Right lobe of liver (tissue), 6 donors: ENCODE measurements around the gene RAD9B. TPM values are rescaled to one million over a fixed set of nuclear protein-coding genes. Genes with fewer than 3 reads are reported as not detected.

Experiments used
- ATAC-seq, 4 donors: fragments of 200-7000 bp; cut with Tn5 transposase; one replicate each; pipeline ENCODE4 v1.9.1; 2020; ENCODE audit warnings: mild to moderate bottlenecking in 4 of 4, moderate library complexity in 4 of 4
- DNase-seq, 3 donors: peaks; one replicate each; pipeline ENCODE4 v3.0.0-alpha.2; 2020
- H3K27ac ChIP-seq, 3 donors: fragments of 200-600 bp; one replicate each; pipeline ENCODE4 v1.8.0; 2022
- H3K27me3 ChIP-seq, 2 donors: fragments of 200-600 bp; one replicate each; pipeline ENCODE4 v1.8.0; 2022
- H3K36me3 ChIP-seq, 4 donors: fragments of 200-600 bp; sonication (generic) in 1 of 4; one replicate each; pipeline versions ENCODE4 v1.5.1 to v1.8.0; 2017 to 2022; ENCODE audit warnings: control low read depth in 1 of 4
- H3K4me1 ChIP-seq, 4 donors: fragments of 200-600 bp; sonication (generic) in 1 of 4; one replicate each; pipeline versions ENCODE4 v1.5.1 to v1.8.0; 2017 to 2022; ENCODE audit warnings: control low read depth in 1 of 4
- H3K4me3 ChIP-seq, 3 donors: fragments of 200-600 bp; one replicate each; pipeline ENCODE4 v1.8.0; 2022
- H3K9me3 ChIP-seq, 4 donors: fragments of 200-600 bp; sonication (generic) in 1 of 4; one replicate each; pipeline versions ENCODE4 v1.5.1 to v1.8.0; 2017 to 2022; ENCODE audit warnings: control low read depth in 1 of 4
- POLR2A ChIP-seq: fragments of 450-650 bp; IDR thresholded peaks from one replicate; pipeline ENCODE4 v1.6.1; 2017; ENCODE audit warnings: antibody characterized with exemption, mild to moderate bottlenecking
- WGBS: methylation state at CpG from one replicate; pipeline ENCODE4 v1.1.6; 2018; ENCODE audit warnings: low coverage, low lambda C conversion rate; ENCODE audit not compliant: insufficient coverage; ENCODE audit errors: missing lambda C conversion rate; 5-methylcytosine and 5-hydroxymethylcytosine counted together
- intact Hi-C, 2 donors: fragments of 100-400 bp; cut with DNase I; formaldehyde crosslinking; loops; one replicate each; pipeline versions ENCODE4 v1.11.2 to v1.14.1; 2022
- small RNA-seq, 2 experiments: library from RNA; depleted of rRNA; stranded (forward); fragments of <200 nt; gene quantifications; one replicate each; pipeline ENCODE3, GENCODE V24; 2016
- total RNA-seq, 6 experiments: library from RNA; depleted of rRNA in 2 of 6; stranded (reverse); fragments of >200 nt in 2 of 6; fragmentation: NEBNext Ultra II Directional in 3 of 6; extraction: Animal tissue kit (Norgen Biotek cat#: 25700) in 3 of 6; gene quantifications; one replicate each; pipeline versions ENCODE4 v1.1.0 to v1.2.4, GENCODE V29; 2016 to 2023
- TF ChIP-seq, protein P1 (sequence below), 4 donors: fragments of 200-600 bp in 3 of 4; fragments of 450-650 bp in 1 of 4; IDR thresholded peaks; one replicate each; pipeline versions ENCODE4 v1.5.1 to v1.8.0; 2016 to 2022; ENCODE audit warnings: antibody characterized with exemption in 4 of 4, mild to moderate bottlenecking in 2 of 4
- donor health status: DM: no; HTN: yes; CAD: no.
- donor health status: DM: no; HTN: no; CAD: no.
- donor health status: DM: no; HTN: no; CAD: no.
- donor health status: DM: no; HTN: yes; CAD: no.
- donor health status: DM: no; HTN: yes; CAD: no.

The RAD9B gene
- total RNA-seq, 6 experiments from 2014 or later, result 0.37 to 0.58 (median 0.51) TPM; not detected in 1

DNA sequence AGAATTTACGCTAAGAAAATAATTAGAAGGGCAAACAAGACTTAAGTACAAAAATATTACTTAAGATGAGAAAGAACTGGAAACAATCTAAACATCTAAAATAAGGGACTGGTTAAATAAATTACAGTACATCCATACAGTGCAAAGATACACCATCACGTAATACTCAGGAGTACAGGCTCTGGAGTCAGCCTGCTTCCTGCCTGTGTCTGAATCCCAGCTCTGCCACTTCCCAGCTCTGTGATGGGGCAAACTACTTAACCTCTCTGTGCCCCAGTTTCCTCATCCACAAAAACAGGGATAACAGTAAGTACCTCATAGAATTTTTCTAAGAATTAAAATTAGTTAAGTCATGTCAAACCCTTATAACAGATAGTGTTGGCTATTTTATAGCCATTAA, 45.0 kb downstream of the RAD9B start:
- DNase-seq (no peak), ATAC-seq (no peak)
- Histone ChIP-seq H3K9me3 (no peaks in the 10 kb centered on the region), H3K27ac (no peak overlapping the region), H3K27me3 (no peaks in the 10 kb centered on the region), H3K4me3 (no peak overlapping the region), H3K4me1 (peaks cover 0 to 54% (median 27%) of the 10 kb centered on the region in 4 donors), H3K36me3 (peaks cover 0 to 3% (median 0%) of the 10 kb centered on the region in 4 donors)
- intact Hi-C loops, result no loop called here
- TF ChIP-seq, protein P1, sequence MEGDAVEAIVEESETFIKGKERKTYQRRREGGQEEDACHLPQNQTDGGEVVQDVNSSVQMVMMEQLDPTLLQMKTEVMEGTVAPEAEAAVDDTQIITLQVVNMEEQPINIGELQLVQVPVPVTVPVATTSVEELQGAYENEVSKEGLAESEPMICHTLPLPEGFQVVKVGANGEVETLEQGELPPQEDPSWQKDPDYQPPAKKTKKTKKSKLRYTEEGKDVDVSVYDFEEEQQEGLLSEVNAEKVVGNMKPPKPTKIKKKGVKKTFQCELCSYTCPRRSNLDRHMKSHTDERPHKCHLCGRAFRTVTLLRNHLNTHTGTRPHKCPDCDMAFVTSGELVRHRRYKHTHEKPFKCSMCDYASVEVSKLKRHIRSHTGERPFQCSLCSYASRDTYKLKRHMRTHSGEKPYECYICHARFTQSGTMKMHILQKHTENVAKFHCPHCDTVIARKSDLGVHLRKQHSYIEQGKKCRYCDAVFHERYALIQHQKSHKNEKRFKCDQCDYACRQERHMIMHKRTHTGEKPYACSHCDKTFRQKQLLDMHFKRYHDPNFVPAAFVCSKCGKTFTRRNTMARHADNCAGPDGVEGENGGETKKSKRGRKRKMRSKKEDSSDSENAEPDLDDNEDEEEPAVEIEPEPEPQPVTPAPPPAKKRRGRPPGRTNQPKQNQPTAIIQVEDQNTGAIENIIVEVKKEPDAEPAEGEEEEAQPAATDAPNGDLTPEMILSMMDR (IDR thresholded peaks at IDR 0.05), result no peak
- no peak for TF ChIP-seq POLR2A
- WGBS, result 95% methylated on average over 2 of the region's 2 CpGs

DNA sequence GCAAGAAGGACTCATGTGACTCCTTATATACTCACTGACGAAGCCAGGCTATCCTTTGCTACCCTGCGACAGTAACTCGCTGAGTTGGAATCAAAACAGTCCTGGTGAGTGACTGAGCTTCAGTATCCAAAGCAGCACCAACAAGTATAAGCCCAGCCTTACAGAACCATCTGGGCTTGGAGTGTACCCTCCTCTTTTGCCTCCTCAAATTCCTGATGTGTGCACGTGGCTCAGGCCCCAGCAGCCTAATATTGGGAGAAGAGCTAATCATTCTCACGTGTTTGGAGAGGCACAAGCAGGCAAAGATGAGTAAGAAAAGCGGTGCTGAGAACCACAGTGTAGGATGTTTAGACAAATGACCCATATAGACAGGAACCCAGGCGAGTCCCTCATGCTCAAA, 46.5 kb downstream of the RAD9B start:
- intact Hi-C loops, result no loop called here
- ATAC-seq (no peak), DNase-seq (no peak)
- H3K27me3 ChIP-seq, result no peaks in the 10 kb centered on the region
- no peak overlapping the region for H3K4me3 ChIP-seq
- peaks cover 0 to 48% (median 22%) of the 10 kb centered on the region in 4 donors for H3K4me1 ChIP-seq
- 67% methylated on average over 7 of the region's 7 CpGs for WGBS
- no peaks in the 10 kb centered on the region for H3K9me3 ChIP-seq
- H3K27ac ChIP-seq, result peak overlapping the region in 1 of 3 donors; percentile 80
- H3K36me3 ChIP-seq, result peaks cover 0 to 3% (median 0%) of the 10 kb centered on the region in 4 donors
- TF ChIP-seq, protein P1 (IDR thresholded peaks at IDR 0.05), result no peak
- TF ChIP-seq POLR2A, result no peak

GRCh38 chr12:110549716-110550115, 47.6 kb downstream of the RAD9B start:
- ATAC-seq (no peak), DNase-seq (no peak)
- H3K36me3 ChIP-seq, result peaks cover 0 to 3% (median 0%) of the 10 kb centered on the region in 4 donors
- no peaks in the 10 kb centered on the region for H3K27me3 ChIP-seq
- TF ChIP-seq POLR2A, result no peak
- TF ChIP-seq, protein P1 (IDR thresholded peaks at IDR 0.05), result no peak
- no peak overlapping the region for H3K4me3 ChIP-seq
- 40% methylated on average over 2 of the region's 2 CpGs for WGBS
- H3K9me3 ChIP-seq, result no peaks in the 10 kb centered on the region
- peak overlapping the region in 2 of 3 donors; percentile 11 to 80 for H3K27ac ChIP-seq
- intact Hi-C loops, result loop anchor here in 1 of 2 donors (5.0 kb wide), 1 partner anchor 53 kb away; no protein-coding TSS in a partner anchor
- peaks cover 0 to 43% (median 18%) of the 10 kb centered on the region in 4 donors for H3K4me1 ChIP-seq

GRCh38 chr12:110550981-110551380, 48.9 kb downstream of the RAD9B start:
- H3K9me3 ChIP-seq, result no peaks in the 10 kb centered on the region
- H3K4me1 ChIP-seq, result peaks cover 0 to 56% (median 20%) of the 10 kb centered on the region in 4 donors
- 50% methylated on average over 4 of the region's 4 CpGs for WGBS
- H3K27me3 ChIP-seq, result no peaks in the 10 kb centered on the region
- DNase-seq (no peak), ATAC-seq (peak; percentile 64 to 70 (median 66))
- H3K4me3 ChIP-seq, result no peak overlapping the region
- H3K27ac ChIP-seq, result peak overlapping the region in 2 of 3 donors; percentile 12 to 80
- H3K36me3 ChIP-seq, result no peaks in the 10 kb centered on the region
- TF ChIP-seq, protein P1 (IDR thresholded peaks at IDR 0.05), result no peak
- TF ChIP-seq POLR2A, result no peak
- intact Hi-C loops, result loop anchor here in 1 of 2 donors (5.0 kb wide), 1 partner anchor 51 kb away; no protein-coding TSS in a partner anchor

Small RNAs within 50 kb of the gene (small RNA-seq; reads per million reads assigned to genes)
- 0 reads per million in 2 experiments for gene RF00278

Other genes with a start within 250 kb of the RAD9B start
- 100 to 1,000 TPM in 4 of 6 experiments, 10 to 100 TPM in 2; 95.6 to 155 (median 113) TPM for gene ATP2A2, start 221.1 kb upstream of the RAD9B start, total RNA-seq
- gene ANAPC7, start 98.6 kb upstream of the RAD9B start, total RNA-seq, result 10 to 100 TPM; 14.6 to 22.8 (median 18.0) TPM
- gene ARPC3, start 52.0 kb upstream of the RAD9B start, total RNA-seq, result 100 to 1,000 TPM in 3 of 6 experiments, 10 to 100 TPM in 3; 65.4 to 291 (median 101) TPM
- 10 to 100 TPM in 5 of 6 experiments, 1 to 10 TPM in 1; 8.0 to 20.7 (median 13.9) TPM for gene GPN3, start 34.1 kb upstream of the RAD9B start, total RNA-seq
- gene FAM216A, start 33.5 kb upstream of the RAD9B start, total RNA-seq, result 1 to 10 TPM; 1.1 to 9.9 (median 3.1) TPM
- gene VPS29, start 220 bp upstream of the RAD9B start, total RNA-seq, result 10 to 100 TPM; 37.9 to 61.2 (median 51.1) TPM
- gene PPTC7, start 81.0 kb downstream of the RAD9B start, total RNA-seq, result 10 to 100 TPM in 5 of 6 experiments, 1 to 10 TPM in 1; 6.3 to 15.0 (median 11.5) TPM
- gene TCTN1, start 111.8 kb downstream of the RAD9B start, total RNA-seq, result 10 to 100 TPM in 4 of 6 experiments, 1 to 10 TPM in 2; 9.6 to 17.0 (median 10.8) TPM
- gene HVCN1, start 186.8 kb downstream of the RAD9B start, total RNA-seq, result 1 to 10 TPM in 5 of 6 experiments, under 1 TPM in 1; 0.55 to 2.4 (median 1.6) TPM
- gene PPP1CC, start 240.6 kb downstream of the RAD9B start, total RNA-seq, result 10 to 100 TPM; 32.8 to 51.7 (median 36.2) TPM